Measurements from ENCODE around the gene DLG2.

DLG2 gene

DNA sequence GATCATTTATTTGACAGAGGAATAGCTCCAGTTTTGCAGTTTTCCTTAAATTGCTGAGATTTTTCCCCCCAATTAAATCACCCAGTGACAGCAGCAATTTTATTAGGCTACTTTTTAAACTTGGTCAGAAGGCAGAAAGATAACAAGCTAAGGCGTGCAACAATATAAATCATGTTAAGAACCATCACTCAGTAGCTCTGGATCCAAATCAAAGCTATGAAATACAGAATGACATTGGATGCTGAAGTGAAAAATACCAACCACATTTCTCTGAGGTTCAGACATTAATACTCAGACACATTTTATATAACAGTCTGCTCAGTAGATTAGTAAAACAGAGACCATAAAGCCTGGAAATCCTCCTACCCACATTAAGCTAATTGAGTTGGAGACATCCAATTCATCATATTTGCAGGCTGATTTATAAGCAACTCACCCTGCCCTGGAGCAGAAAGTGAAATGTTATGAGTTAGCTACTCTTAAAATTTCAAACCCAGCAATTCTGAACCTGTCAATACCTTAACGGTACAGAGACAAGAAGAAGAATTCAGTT is 1108.4 kb downstream of the DLG2 start:
- Histone ChIP-seq H3K9me3 (replicated peaks; ENCODE audit: insufficient read depth, low read length) (no peaks in the 10 kb centered on the region), H3K4me1 (ENCODE audit: low read length) (no peaks in the 10 kb centered on the region), H3K27ac (ENCODE audit: low read length) (no peak overlapping the region), H3K9ac (ENCODE audit: low read length) (no peak overlapping the region), H3K27me3 (replicated peaks; ENCODE audit: insufficient read depth, low read length) (no peaks in the 10 kb centered on the region), H3K36me3 (replicated peaks; ENCODE audit: insufficient read depth, low read length) (no peaks in the 10 kb centered on the region), H2AFZ (ENCODE audit: low read length) (no peak overlapping the region), H3K4me3 (ENCODE audit: low read length) (no peak overlapping the region), H4K20me1 (ENCODE audit: insufficient read depth, low read length) (no peaks in the 10 kb centered on the region), H3K79me2 (ENCODE audit: low read length) (no peaks in the 10 kb centered on the region), H3F3A (ENCODE audit: insufficient read depth, low read length) (no peaks in the 10 kb centered on the region), H3K9me2 (replicated peaks; ENCODE audit: insufficient read depth, low read length) (no peaks in the 10 kb centered on the region), H3K4me2 (ENCODE audit: low read depth, low read length) (no peak overlapping the region)
- DNase-seq = no peak
- TF ChIP-seq CTCF (IDR thresholded peaks at IDR 0.05; ENCODE audit: low read length) = no peak
- TF ChIP-seq EZH2 (optimal IDR thresholded peaks at IDR 0.05; ENCODE audit: low read depth, low read length) = no peak
- TF ChIP-seq EZH2phosphoT487 (IDR thresholded peaks at IDR 0.05; ENCODE audit: low read length) = no peak

GRCh38 chr11:84514436-84514835 is 1112.7 kb downstream of the DLG2 start:
- TF ChIP-seq EZH2 (optimal IDR thresholded peaks at IDR 0.05; ENCODE audit: low read depth, low read length) (no peak), EZH2phosphoT487 (IDR thresholded peaks at IDR 0.05; ENCODE audit: low read length) (no peak), CTCF (IDR thresholded peaks at IDR 0.05; ENCODE audit: low read length) (no peak)
- H2AFZ ChIP-seq (ENCODE audit: low read length) = no peak overlapping the region

DNA sequence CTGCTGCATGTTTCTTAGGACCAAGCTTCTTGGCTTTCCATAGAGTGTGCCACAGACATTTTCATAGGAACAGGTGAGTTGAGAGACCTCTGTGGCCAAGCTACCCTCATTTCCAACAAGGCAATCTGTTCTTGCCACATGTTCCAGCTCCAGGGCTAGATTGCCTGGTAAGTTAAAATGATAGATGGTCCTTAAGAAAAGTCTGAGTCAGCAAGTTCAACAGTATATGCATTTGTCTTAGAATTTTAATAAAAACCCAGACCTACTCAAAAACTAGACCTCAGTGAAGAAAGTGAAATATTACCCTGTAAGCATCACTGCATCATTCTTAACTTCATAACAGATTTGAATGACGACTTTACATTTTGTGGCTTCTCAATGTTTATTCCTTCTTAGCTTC is 1123.6 kb downstream of the DLG2 start:
- Histone ChIP-seq H3K4me2 (ENCODE audit: low read depth, low read length) (no peak overlapping the region), H3K9me3 (replicated peaks; ENCODE audit: insufficient read depth, low read length) (no peaks in the 10 kb centered on the region), H3F3A (ENCODE audit: insufficient read depth, low read length) (no peaks in the 10 kb centered on the region), H3K27ac (ENCODE audit: low read length) (no peak overlapping the region), H3K9me2 (replicated peaks; ENCODE audit: insufficient read depth, low read length) (no peaks in the 10 kb centered on the region), H3K9ac (ENCODE audit: low read length) (no peak overlapping the region), H3K4me3 (ENCODE audit: low read length) (no peak overlapping the region), H4K20me1 (ENCODE audit: insufficient read depth, low read length) (no peaks in the 10 kb centered on the region), H3K4me1 (ENCODE audit: low read length) (no peaks in the 10 kb centered on the region), H3K27me3 (replicated peaks; ENCODE audit: insufficient read depth, low read length) (no peaks in the 10 kb centered on the region), H2AFZ (ENCODE audit: low read length) (no peak overlapping the region), H3K79me2 (ENCODE audit: low read length) (no peaks in the 10 kb centered on the region), H3K36me3 (replicated peaks; ENCODE audit: insufficient read depth, low read length) (no peaks in the 10 kb centered on the region)
- TF ChIP-seq EZH2 (optimal IDR thresholded peaks at IDR 0.05; ENCODE audit: low read depth, low read length) = no peak
- TF ChIP-seq CTCF (IDR thresholded peaks at IDR 0.05; ENCODE audit: low read length) = no peak
- TF ChIP-seq EZH2phosphoT487 (IDR thresholded peaks at IDR 0.05; ENCODE audit: low read length) = no peak
- DNase-seq = no peak

More at GRCh38 chr11:84514436-84514835, 1112.7 kb downstream of the DLG2 start:
- Histone ChIP-seq H3K4me1 (ENCODE audit: low read length) (no peaks in the 10 kb centered on the region), H4K20me1 (ENCODE audit: insufficient read depth, low read length) (no peaks in the 10 kb centered on the region), H3K4me2 (ENCODE audit: low read depth, low read length) (no peak overlapping the region), H3K9ac (ENCODE audit: low read length) (no peak overlapping the region), H3K27me3 (replicated peaks; ENCODE audit: insufficient read depth, low read length) (no peaks in the 10 kb centered on the region), H3F3A (ENCODE audit: insufficient read depth, low read length) (no peaks in the 10 kb centered on the region), H3K4me3 (ENCODE audit: low read length) (no peak overlapping the region), H3K9me3 (replicated peaks; ENCODE audit: insufficient read depth, low read length) (no peaks in the 10 kb centered on the region), H3K79me2 (ENCODE audit: low read length) (no peaks in the 10 kb centered on the region), H3K9me2 (replicated peaks; ENCODE audit: insufficient read depth, low read length) (no peaks in the 10 kb centered on the region), H3K27ac (ENCODE audit: low read length) (no peak overlapping the region), H3K36me3 (replicated peaks; ENCODE audit: insufficient read depth, low read length) (no peaks in the 10 kb centered on the region)
- DNase-seq = no peak

All from MM.1S (cell line).